PFSK-1 (cell line): ENCODE measurements around the gene HSPB9.

Source experiments
- POLR2AphosphoS5 ChIP-seq: IDR thresholded peaks from 2 replicates; pipeline ENCODE4 v1.6.1; 2012; ENCODE audit warnings: low read depth, mild to moderate bottlenecking, control low read depth, low read length, moderate library complexity
- TF ChIP-seq, protein P1 (sequence below), 2 experiments: IDR thresholded peaks; 2 replicates each; pipeline versions ENCODE4 v1.6.1 to v1.8.0; 2011 to 2012; ENCODE audit warnings: low read depth in 2 of 2, low read length in 2 of 2, control low read depth in 1 of 2, inconsistent platforms in 1 of 2, mild to moderate bottlenecking in 1 of 2, moderate library complexity in 1 of 2; ENCODE audit not compliant: insufficient read depth in 1 of 2

- no peak for TF ChIP-seq POLR2AphosphoS5
- TF ChIP-seq, protein P1, sequence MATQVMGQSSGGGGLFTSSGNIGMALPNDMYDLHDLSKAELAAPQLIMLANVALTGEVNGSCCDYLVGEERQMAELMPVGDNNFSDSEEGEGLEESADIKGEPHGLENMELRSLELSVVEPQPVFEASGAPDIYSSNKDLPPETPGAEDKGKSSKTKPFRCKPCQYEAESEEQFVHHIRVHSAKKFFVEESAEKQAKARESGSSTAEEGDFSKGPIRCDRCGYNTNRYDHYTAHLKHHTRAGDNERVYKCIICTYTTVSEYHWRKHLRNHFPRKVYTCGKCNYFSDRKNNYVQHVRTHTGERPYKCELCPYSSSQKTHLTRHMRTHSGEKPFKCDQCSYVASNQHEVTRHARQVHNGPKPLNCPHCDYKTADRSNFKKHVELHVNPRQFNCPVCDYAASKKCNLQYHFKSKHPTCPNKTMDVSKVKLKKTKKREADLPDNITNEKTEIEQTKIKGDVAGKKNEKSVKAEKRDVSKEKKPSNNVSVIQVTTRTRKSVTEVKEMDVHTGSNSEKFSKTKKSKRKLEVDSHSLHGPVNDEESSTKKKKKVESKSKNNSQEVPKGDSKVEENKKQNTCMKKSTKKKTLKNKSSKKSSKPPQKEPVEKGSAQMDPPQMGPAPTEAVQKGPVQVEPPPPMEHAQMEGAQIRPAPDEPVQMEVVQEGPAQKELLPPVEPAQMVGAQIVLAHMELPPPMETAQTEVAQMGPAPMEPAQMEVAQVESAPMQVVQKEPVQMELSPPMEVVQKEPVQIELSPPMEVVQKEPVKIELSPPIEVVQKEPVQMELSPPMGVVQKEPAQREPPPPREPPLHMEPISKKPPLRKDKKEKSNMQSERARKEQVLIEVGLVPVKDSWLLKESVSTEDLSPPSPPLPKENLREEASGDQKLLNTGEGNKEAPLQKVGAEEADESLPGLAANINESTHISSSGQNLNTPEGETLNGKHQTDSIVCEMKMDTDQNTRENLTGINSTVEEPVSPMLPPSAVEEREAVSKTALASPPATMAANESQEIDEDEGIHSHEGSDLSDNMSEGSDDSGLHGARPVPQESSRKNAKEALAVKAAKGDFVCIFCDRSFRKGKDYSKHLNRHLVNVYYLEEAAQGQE (IDR thresholded peaks at IDR 0.05; ENCODE audit: insufficient read depth in 1 of 2, low read depth in 2 of 2, low read length in 2 of 2) = no peak
Measured at GRCh38 chr17:42163113-42163512, 40.5 kb downstream of the HSPB9 start.
